ENCODE data around the gene PCGF3. TPM values are rescaled to one million over a fixed set of nuclear protein-coding genes. Genes with fewer than 3 reads are reported as not detected.

The PCGF3 gene
- total RNA-seq, 1 experiment from 2014 or later = 66.3 TPM

GRCh38 chr4:722169-722725 lies 16.6 kb downstream of the PCGF3 start:
- ChIA-PET CTCF (no interaction called here), POLR2A (no interaction called here), RAD21 (ENCODE audit: low non-redundant PET in 1 of 2, low total read pairs in 2 of 2, uncharacterized antibody in 2 of 2, unreplicated experiment in 2 of 2) (no interaction called here)
- DNase-seq (ENCODE audit: low read depth, low spot score) = no peak
- intact Hi-C loops (cut with micrococcal nuclease) = no loop called here
- ATAC-seq = no peak
- H3K27ac ChIP-seq (ENCODE audit: low read depth, low read length) = no peak overlapping the region
- H2AFZ ChIP-seq (ENCODE audit: low read depth, low read length, poor library complexity, severe bottlenecking) = no peak overlapping the region
- no TSS peak for BruUV-seq (replicated peaks)
- H3K9me3 ChIP-seq (ENCODE audit: control insufficient read depth in 1 of 2, insufficient read depth in 1 of 2, low read depth in 1 of 2, low read length in 2 of 2) = no peaks in the 10 kb centered on the region
- H3K79me2 ChIP-seq (ENCODE audit: insufficient read depth, low read length) = peaks cover 67% of the 10 kb centered on the region
- no peaks in the 10 kb centered on the region for H4K20me1 ChIP-seq (ENCODE audit: insufficient read depth)
- H3K9ac ChIP-seq (ENCODE audit: low read length) = no peak overlapping the region
- TF ChIP-seq ATF3 (IDR thresholded peaks at IDR 0.05) = no peak
- TF ChIP-seq TCF7L2 (IDR thresholded peaks at IDR 0.05; ENCODE audit: borderline replicate concordance, extremely low read depth, insufficient read depth, insufficient read length) = no peak
- no peak for TF ChIP-seq POLR2AphosphoS5 (IDR thresholded peaks at IDR 0.05; ENCODE audit: low read depth, low read length)
- TF ChIP-seq POLR2A (IDR thresholded peaks at IDR 0.05; ENCODE audit: borderline replicate concordance, extremely low read depth, insufficient read depth, insufficient read length) = no peak
- TF ChIP-seq CBX3 (IDR thresholded peaks at IDR 0.05; ENCODE audit: low read depth) = no peak
- TF ChIP-seq CEBPB (IDR thresholded peaks at IDR 0.05; ENCODE audit: low read depth) = no peak
- no peak for TF ChIP-seq FOSL1 (IDR thresholded peaks at IDR 0.05; ENCODE audit: low read depth)
- no peak for TF ChIP-seq JUND (IDR thresholded peaks at IDR 0.05)
- no peak for TF ChIP-seq RAD21 (IDR thresholded peaks at IDR 0.05; ENCODE audit: low read depth)
- no peak for TF ChIP-seq SRF (IDR thresholded peaks at IDR 0.05; ENCODE audit: low read depth)
- TF ChIP-seq MAX (IDR thresholded peaks at IDR 0.05) = no peak
- TF ChIP-seq ZFX (IDR thresholded peaks at IDR 0.05) = no peak
- TF ChIP-seq REST (IDR thresholded peaks at IDR 0.05; ENCODE audit: low read depth) = no peak
- no peak for TF ChIP-seq EZH2 (IDR thresholded peaks at IDR 0.05)
- no peaks in the 10 kb centered on the region for H3K4me1 ChIP-seq (ENCODE audit: control insufficient read depth in 1 of 2, insufficient read depth in 2 of 2, low read length in 2 of 2)
- H3K4me2 ChIP-seq (ENCODE audit: low read length) = no peak overlapping the region
- no peaks in the 10 kb centered on the region for H3K9me2 ChIP-seq (ENCODE audit: insufficient read depth)
- no peak overlapping the region for H3K4me3 ChIP-seq (replicated peaks in 1 of 2; ENCODE audit: low read depth in 1 of 2, low read length in 2 of 2)
- H3K27me3 ChIP-seq (ENCODE audit: insufficient read depth, low read length) = no peaks in the 10 kb centered on the region
- peaks cover 2 to 3% of the 10 kb centered on the region in 2 experiments; a peak in 2 of 4 replicates for H3K36me3 ChIP-seq (ENCODE audit: control insufficient read depth in 1 of 2, insufficient read depth in 2 of 2, low read length in 2 of 2)
